Inferior parietal cortex (tissue), 1 donor: Measurements from ENCODE around the gene TEX38.
A peak's percentile ranks its signal among the peaks of the same experiment; 100 is the strongest.
"Not testable (repeated sequence)": the region's sequence is repeated elsewhere in the genome, so short reads cannot be mapped to it uniquely, and the experiment has no call there.

ENCODE experiments used
- DNase-seq: peaks from one replicate; pipeline ENCODE4 v3.0.0-alpha.2; 2016; ENCODE audit errors: extremely low spot score

TEX38 gene

DNA sequence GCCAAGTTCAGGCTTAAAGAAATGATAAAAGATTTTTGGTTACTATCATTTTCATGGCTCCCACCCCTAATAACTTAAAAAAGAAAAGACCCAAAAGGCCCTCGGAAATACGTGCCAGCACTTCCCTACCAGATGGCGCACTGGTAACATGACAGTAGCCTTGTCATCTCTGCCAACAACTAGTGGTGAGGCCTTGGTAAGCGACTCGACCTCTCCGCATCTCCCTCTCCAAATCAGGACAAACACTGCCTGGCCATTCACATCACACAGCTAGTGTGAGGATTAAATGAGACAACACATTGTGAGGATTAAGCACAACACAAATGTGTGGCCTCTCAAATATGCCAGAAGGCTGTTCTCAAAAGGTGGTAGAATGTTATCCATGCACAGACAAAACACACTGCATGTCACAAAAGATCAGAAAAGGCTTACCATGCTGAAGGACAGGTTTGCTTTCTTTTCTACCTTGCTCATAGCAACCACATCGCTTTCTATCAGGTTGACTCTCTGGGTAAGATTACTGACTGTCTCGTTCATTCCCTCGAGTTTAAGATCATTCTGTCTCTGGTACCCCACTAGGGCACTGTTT, 16.4 kb downstream of the TEX38 start:
- DNase-seq, result no peak

DNA sequence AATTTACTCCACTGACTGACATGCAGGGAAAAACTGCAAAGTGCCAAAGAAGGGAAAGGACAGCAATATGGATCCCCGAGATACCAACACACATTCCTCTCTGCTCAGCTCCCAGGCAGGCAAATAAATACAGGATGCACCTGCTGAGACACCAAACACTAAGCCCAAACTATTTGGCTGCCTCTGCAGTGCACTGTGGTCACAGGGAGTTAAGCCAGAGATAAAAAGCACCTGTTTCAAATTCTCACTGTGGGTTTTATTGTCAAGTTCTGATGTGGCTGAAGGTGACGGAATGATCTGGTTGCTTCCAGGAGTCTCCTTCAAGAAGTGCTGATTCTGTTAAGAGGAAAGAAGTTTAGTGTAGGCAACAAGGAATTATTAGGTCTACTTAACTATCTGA, 17.7 kb downstream of the TEX38 start:
- no peak for DNase-seq

GRCh38 chr1:46689897-46690296, 18.2 kb downstream of the TEX38 start:
- DNase-seq, result no peak

DNA sequence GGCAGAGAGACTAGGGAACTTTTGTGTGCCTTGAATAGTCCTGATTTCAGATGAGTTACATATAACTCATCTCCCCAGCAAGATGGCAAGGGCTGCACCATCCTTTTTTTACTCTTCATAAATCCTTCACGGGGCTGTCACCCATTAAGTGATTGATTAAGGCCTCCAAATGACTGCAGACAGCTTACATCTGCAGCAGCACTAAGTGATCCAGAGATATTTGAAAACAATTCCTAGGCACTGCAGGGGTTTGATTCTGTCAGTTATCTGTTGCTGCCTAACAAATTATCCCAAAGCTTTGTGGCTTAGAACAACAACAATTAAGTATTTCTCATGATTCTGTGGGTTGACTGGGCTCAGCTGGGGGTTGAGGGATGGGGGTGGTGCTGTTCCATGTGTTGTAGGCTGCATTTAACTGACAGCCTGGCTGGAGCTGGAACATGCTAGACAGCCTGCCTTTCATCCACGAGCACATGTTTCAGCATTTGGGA, 19.3 kb downstream of the TEX38 start:
- DNase-seq, result no peak

DNA sequence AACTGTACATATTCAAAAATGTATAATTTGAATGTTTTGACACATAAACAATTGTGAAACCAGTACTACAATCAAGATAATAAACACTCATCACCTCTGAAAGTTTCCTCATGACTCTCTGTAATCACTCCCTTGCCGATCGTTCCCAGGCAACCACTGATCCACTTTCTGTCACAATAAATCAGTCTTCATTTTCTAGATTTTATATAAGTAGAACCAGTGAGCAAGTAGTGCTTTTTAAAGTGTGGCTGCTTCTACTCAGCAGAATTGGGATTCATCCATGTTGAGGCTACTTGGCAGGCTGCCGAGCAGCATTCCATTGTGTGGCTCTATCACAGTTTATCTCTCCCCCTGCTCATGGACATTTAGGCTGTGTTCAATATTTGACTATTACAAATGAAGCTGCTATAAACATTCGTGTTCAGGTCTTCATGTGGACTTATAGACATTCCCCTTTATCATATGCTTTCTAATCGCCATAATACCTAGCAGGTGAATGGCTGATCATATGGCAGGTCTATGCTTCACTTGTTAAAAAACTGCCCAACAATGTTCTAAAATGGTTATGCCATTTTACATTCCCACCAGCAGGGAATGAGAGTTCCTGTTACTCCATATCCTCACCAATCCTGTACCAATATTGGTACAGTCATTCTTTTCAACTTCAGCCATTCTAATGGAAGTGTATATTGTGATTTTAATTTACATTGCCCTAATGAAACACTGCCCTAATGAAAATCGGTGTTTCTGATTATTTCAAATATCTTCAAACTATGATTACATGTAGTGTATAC, 20.5 kb downstream of the TEX38 start:
- DNase-seq, result no peak

GRCh38 chr1:46692811-46693770, 21.4 kb downstream of the TEX38 start:
- no peak for DNase-seq

DNA sequence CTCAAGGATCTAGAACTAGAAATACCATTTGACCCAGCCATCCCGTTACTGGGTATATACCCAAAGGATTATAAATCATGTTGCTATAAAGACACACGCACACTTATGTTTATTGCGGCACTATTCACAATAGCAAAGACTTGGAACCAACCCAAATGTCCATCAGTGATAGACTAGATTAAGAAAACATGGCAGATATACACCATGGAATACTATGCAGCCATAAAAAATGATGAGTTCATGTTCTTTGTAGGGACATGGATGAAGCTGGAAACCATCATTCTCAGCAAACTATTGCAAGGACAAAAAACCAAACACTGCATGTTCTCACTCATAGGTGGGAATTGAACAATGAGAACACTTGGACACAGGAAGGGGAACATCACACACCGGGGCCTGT, 23.0 kb downstream of the TEX38 start:
- DNase-seq, result not testable (repeated sequence)

DNA sequence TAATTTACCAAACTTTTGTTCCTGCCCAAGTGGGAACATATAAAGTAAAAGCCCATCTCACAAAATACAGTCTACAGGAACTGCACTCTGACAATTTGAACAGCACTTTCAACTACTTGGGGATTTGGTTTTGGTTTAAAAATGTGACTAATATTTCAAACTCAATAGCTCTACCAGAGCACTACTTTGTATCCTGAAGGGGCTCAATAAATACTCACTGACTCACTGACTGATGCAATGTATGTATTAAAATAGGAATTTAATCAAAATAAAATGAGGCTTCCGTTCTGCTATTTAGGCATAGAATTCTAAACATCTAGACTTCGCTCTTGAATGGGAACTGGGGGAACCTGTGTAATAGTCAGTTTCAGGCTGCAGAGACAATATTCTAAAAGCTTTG, 25.4 kb downstream of the TEX38 start:
- no peak for DNase-seq

- DNase-seq, result no peak
Observed at GRCh38 chr1:46699666-46700065, 28.0 kb downstream of the TEX38 start.

DNA sequence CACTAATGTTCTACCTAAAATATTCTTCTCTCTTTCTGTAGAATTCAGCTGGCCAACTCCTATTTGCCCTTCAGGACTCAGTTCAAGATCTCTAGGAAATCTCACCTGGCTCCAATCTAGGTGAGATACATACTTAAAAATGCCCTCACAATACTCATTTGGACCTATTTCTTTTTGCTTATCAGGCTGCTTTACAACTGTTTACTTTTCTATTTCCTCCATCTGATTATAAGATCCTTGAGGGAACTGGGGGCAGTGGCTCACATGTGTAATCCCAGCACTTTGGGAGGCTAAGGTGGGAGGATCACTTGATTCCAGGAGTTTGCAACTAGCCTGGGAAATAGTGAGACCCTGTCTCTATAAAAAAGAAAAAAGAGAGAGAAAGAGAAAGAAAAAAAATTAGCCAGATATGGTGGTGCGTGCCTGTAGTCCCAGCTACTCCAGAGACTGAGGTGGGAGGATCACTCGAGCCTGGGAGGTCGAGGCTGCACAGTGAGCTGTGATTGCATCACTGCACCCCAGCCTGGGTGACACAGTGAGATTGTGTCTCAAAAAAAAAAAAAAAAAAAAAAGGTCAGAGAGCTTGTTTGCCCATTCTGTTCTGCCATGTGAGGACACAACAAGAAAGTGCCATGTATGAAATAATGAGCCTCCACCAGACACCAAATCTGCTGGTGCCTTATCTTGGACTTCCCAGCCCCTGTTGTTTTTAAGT, 32.4 kb downstream of the TEX38 start:
- no peak for DNase-seq

DNA sequence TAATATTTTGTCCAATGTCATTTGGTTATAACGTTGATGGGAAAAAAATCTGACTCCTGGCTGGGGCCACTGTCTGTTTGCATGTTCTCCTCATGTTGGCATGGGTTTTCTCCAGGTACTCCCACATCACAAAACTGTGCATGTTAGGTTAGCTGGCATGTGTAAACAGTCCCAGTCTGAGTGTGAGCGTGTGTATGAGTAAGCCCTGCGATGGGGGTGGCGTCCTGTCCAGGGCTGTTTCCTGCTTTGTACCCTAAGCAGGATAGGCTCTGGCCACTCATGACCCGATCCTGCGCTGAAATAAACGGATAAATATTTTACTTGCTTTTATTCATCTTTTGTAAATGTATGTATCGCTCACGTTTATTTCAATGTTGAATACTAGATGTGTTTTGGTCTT, 33.8 kb downstream of the TEX38 start:
- no peak for DNase-seq

- DNase-seq, result no peak
Observed at GRCh38 chr1:46708121-46708520, 36.5 kb downstream of the TEX38 start.

DNA sequence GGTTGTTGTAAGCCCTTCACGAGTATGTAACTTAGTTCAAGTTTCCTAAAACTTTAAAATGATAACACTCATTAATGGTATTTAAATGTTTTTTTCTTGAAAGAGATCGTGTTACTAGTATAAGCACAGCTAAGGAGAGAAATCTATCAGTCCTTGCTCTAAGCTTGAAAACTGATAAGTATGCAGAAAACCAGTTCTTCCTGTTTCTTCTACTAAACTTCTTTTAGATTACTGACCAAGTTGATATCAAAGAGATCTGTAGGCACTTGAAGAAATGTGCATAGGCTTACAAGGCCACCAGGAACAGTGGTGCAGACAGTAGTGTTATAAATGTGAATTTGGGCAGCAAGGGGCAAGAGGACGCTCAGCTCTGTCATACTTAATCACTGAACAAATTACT, 43.3 kb downstream of the TEX38 start:
- DNase-seq, result no peak

DNA sequence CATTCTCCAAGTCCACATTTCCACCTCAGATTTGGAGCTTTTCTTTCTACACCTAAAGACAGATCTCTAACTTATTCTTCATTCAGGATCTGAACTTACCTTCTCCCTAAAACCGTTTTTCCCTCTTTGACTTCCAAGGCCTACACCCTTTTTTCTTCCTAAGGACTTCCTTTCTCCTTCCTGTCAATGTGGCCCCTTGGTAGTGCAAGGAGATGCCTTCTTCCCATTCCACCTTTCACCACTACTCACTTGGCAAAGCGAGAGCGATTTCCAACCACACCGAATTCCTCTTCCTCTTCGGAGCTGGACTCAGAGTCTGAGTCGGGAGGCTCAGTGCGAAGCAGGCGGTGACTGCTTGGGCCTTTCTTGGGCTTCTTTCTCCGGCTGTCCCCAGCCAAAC, 46.0 kb downstream of the TEX38 start:
- DNase-seq, result no peak

DNA sequence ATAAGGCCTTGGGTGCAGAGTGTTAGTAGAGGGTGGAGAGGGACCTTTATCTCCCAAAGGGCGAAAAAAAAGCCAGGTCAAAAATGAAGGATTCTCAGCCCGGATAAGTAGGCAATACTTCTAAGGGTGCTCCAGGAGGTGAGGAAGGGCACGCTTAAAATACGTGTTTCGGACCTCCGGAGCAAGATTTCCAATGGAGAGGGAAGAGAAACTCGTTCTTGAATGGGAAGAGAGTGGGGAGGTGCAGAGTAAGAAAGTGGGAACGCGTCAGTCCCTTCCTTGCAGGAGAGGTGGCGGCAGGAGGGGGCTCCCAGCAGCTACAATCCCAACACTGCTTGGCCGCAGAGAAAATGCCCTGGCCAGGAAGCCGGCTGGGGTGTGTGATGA, 46.7 kb downstream of the TEX38 start:
- no peak for DNase-seq

DNA sequence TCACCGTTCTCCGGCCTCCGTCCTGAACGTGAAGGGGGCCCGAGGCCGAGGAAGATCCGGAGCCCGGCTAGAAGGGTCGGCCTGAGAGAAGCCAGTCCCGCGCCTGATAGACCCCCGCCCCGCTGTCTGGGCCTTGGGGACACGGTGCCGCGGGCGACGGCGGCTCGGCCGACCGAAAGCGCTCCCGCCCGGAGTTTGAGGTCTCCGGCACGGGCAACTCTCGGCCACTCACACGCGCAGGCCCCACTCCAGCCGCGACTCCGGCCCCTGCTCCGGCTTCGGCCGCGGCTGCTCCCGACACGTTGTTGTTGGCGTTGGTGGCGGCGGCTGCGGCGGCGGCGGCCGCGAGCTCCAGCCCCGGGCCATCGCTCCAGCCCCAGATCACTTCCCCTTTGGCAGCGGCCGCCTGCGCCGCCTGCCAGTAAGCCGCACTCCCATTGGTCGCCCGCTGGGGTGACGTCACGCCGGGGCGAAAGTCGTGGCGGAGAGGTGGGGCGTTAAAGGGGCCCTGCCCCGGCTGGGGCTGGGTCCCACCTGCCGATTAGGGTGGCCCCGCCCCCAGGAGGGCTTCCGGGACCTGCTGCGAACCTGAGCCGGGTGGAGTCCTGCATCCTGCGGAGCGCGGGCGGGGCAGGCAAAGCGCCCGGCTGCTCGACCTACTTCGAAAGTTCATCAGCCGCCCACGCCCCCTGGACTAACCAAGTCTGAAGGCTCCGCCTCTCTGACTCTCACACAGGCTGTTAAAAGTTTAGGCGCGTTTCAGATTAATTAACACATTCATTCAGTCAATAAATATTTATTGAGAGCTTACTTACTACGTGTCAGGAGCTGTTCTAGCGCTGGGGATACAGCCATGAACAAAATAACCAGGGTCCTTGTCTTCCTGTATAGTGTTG, 47.3 kb downstream of the TEX38 start, which contains the start of gene EFCAB14:
Gene EFCAB14, minus strand, starts transcription at position 388 of the 896 bp plus-strand sequence. CDS start 1,027 bp downstream, outside the sequence.
- DNase-seq, result peak; percentile 96

- no peak for DNase-seq
Observed at GRCh38 chr1:46719689-46720088, 48.0 kb downstream of the TEX38 start.

- DNase-seq, result not testable (repeated sequence)
Observed at GRCh38 chr1:46720319-46720718, 48.7 kb downstream of the TEX38 start.

DNA sequence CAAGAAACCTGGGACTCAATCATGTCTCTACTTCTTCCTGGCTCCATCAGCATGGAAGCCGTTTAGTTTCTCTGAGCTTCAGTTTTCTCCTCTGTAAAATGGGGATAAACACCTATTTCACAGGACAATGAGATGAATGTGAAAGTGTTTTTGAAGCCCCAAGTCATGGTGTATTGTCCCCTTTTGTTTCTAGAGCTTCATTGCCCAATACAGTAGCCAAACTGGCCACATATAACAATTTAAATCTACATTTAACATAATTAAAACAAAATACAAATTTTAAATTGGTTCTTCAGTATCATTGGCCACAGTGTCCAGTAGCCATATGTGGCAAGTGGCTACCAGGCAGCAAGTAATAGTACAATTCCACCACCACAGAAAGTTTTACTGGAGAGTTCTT, 49.5 kb downstream of the TEX38 start:
- no peak for DNase-seq

- DNase-seq, result no peak
Observed at GRCh38 chr1:46721686-46722205, 50.1 kb downstream of the TEX38 start.
